ENCODE results near the gene MIR17HG. TPM values are rescaled to one million over a fixed set of nuclear protein-coding genes. Genes with fewer than 3 reads are reported as not detected.

MIR17HG gene
- total RNA-seq, 4 donors from 2014 or later: 0.78 to 2.7 (median 1.3) TPM

GRCh38 chr13:91400671-91401070, 53.2 kb downstream of the MIR17HG start:
- intact Hi-C loops (cut with DNase I; ENCODE audit: low total_unique reads): no loop called here
- 57 to 76% methylated on average over 3 of the region's 3 CpGs for WGBS, 2 donors
- no peak for DNase-seq (ENCODE audit: low spot score in 2 of 2)
- H3K4me3 ChIP-seq (ENCODE audit: low read depth, poor library complexity, severe bottlenecking): no peak overlapping the region
- TF ChIP-seq CTCF (IDR thresholded peaks at IDR 0.05) (no peak), POLR2A (IDR thresholded peaks at IDR 0.05) (no peak)

GRCh38 chr13:91401920-91402319, 54.4 kb downstream of the MIR17HG start:
- no peak overlapping the region for H3K4me3 ChIP-seq (ENCODE audit: low read depth, poor library complexity, severe bottlenecking)
- 77 to 78% methylated on average over 2 of the region's 2 CpGs for WGBS, 2 donors
- no peak for DNase-seq (ENCODE audit: low spot score in 2 of 2)
- intact Hi-C loops (cut with DNase I; ENCODE audit: low total_unique reads): no loop called here
- TF ChIP-seq CTCF (IDR thresholded peaks at IDR 0.05) (no peak), POLR2A (IDR thresholded peaks at IDR 0.05) (no peak)

MicroRNA genes within 50 kb of the gene (microRNA counts, 767-probe panel; counts per million panel counts)
- microRNA hsa-miR-18a-5p (0 to 358 counts per million in 2 donors), microRNA hsa-miR-19a-3p (0 to 358 counts per million in 2 donors), microRNA hsa-miR-19b-3p (0 to 358 counts per million in 2 donors), microRNA hsa-miR-20a-5p+hsa-miR-20b-5p (0 to 358 counts per million in 2 donors), microRNA hsa-miR-92a-3p (358 to 5,648 counts per million in 2 donors)

Other genes starting within 250 kb of the MIR17HG start
- 1 to 10 TPM in 2 of 4 donors, under 1 TPM in 2; 0.46 to 1.3 (median 0.82) TPM for gene GPC5, start 50.9 kb downstream of the MIR17HG start, total RNA-seq

Measured in lower leg skin (tissue), 4 donors.